Muscle layer of colon (tissue), 2 donors: ENCODE measurements around the gene LYPD6.

Experiments
- H3K27ac ChIP-seq: one replicate; pipeline ENCODE4 v1.7.0; 2013; ENCODE audit warnings: low read depth, mild to moderate bottlenecking, low read length, moderate library complexity
- H3K27me3 ChIP-seq, 2 donors: one replicate each; pipeline ENCODE4 v1.7.0; 2013; ENCODE audit warnings: low read length in 2 of 2, mild to moderate bottlenecking in 2 of 2; ENCODE audit not compliant: insufficient read depth in 2 of 2, control insufficient read depth in 1 of 2
- H3K36me3 ChIP-seq: one replicate; pipeline ENCODE4 v1.7.0; 2013; ENCODE audit warnings: mild to moderate bottlenecking, low read length; ENCODE audit not compliant: insufficient read depth
- H3K4me1 ChIP-seq: one replicate; pipeline ENCODE4 v1.7.0; 2013; ENCODE audit warnings: mild to moderate bottlenecking, low read length; ENCODE audit not compliant: insufficient read depth
- H3K4me3 ChIP-seq, 2 donors: one replicate each; pipeline ENCODE4 v1.7.0; 2013; ENCODE audit warnings: low read length in 2 of 2, low read depth in 1 of 2, mild to moderate bottlenecking in 1 of 2, moderate library complexity in 1 of 2
- H3K9ac ChIP-seq: one replicate; pipeline ENCODE4 v1.7.0; 2013; ENCODE audit warnings: low read length
- H3K9me3 ChIP-seq: one replicate; pipeline ENCODE4 v1.7.0; 2013; ENCODE audit warnings: mild to moderate bottlenecking, low read length
- donor health status: abdominal sarcoma.
- donor health status: Adenocarcinoma of cecum.

The LYPD6 gene

DNA sequence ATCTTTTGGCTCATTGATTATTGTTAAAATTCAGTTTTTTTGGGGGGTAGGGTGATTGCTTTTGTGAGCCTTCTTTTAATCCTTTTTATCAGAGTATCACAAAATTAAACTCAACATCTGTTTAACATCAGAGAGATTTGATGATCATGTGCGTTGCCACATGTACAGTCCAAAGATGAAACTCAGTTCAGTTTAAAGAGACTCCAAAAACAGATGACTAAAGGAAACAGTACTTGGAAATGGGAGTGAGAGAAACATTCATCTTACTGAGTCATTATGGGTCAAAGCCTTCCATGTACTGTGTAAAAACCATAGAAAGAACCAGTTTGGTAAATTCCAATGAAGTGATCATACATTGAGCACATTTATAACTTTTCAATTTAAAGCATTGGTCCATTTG is 53.0 kb downstream of the LYPD6 start:
- no peaks in the 10 kb centered on the region for H3K4me1 ChIP-seq
- no peak overlapping the region for H3K9ac ChIP-seq
- H3K27ac ChIP-seq = no peak overlapping the region
- no peaks in the 10 kb centered on the region for H3K9me3 ChIP-seq
- no peaks in the 10 kb centered on the region for H3K27me3 ChIP-seq
- H3K36me3 ChIP-seq = no peaks in the 10 kb centered on the region
- H3K4me3 ChIP-seq = no peak overlapping the region

DNA sequence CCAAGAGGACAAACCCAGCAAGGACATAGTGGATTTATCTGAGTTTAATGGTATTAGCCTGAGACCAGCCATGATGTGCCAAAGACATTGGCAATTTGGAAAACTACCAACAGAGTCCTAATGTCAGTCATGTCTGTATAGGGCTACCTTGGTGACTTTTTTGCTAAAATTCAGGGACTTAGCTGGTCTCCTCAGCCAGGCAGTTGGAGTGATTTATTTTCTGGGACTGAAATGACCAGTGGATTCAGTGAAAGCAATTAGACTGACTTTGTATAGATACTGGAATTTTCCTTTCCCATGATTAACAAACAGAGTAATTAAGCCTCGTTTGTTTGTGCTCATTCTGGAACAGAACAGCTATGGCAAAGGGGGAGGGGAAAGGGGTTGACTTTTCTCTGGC is 55.0 kb downstream of the LYPD6 start:
- Histone ChIP-seq H3K4me3 (no peak overlapping the region), H3K27me3 (no peaks in the 10 kb centered on the region), H3K4me1 (no peaks in the 10 kb centered on the region), H3K9ac (no peak overlapping the region), H3K27ac (no peak overlapping the region), H3K9me3 (no peaks in the 10 kb centered on the region), H3K36me3 (no peaks in the 10 kb centered on the region)

DNA sequence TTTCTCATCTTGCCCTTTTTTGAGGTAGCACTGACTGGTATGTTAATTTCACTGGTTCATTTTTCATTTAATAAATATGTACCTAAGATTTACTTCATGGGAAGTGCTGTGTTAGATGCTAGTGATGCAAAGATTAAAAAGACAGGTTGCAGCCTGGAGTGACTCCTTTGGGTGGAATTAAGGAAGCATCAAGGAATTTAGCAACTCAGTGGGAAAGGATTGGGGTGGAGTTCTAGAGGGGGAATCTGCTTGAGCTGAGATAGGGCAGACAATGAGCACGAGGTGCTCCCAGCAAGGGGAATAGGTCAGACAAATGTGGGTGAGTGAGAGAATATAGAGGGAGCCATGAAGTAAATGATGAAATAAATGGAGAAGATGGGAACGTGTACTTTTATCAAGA is 57.0 kb downstream of the LYPD6 start:
- Histone ChIP-seq H3K4me1 (no peaks in the 10 kb centered on the region), H3K36me3 (no peaks in the 10 kb centered on the region), H3K9ac (no peak overlapping the region), H3K27ac (no peak overlapping the region), H3K4me3 (no peak overlapping the region), H3K9me3 (no peaks in the 10 kb centered on the region), H3K27me3 (no peaks in the 10 kb centered on the region)

DNA sequence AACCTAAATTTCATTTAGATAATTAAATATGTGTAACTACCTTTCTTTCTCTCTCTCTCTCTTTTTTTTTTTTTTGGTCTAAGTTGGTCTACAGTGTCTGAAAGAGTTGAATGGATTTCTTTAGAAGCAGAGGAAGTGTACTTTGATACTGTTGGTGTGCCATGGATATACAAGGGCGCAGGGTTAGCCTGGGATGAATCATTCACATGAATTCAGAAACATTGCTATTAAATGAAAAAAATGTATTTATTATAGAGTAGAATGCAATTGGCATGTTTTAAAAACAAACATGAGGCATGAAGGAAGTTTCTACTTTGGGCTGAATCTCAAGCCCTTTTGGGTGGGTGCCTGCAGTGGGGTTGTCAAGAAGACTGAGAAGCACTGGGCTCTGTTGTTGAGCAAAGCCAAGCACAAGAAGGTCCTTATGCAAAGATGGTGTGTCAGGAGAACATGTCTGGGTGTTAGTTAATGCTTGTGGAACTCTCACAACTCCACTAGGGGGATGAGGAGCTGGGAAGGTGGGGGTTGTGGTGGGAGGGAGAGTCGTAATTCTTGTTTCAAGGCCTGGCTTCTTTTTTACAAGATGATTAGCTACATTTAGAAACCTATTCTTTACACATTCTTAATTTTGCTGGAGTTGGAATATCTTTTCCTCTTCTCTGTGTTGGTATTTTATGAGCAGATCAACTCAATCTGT is 57.9 kb downstream of the LYPD6 start:
- Histone ChIP-seq H3K27ac (no peak overlapping the region), H3K9ac (no peak overlapping the region), H3K27me3 (no peaks in the 10 kb centered on the region), H3K9me3 (no peaks in the 10 kb centered on the region), H3K4me3 (no peak overlapping the region), H3K4me1 (no peaks in the 10 kb centered on the region), H3K36me3 (no peaks in the 10 kb centered on the region)

DNA sequence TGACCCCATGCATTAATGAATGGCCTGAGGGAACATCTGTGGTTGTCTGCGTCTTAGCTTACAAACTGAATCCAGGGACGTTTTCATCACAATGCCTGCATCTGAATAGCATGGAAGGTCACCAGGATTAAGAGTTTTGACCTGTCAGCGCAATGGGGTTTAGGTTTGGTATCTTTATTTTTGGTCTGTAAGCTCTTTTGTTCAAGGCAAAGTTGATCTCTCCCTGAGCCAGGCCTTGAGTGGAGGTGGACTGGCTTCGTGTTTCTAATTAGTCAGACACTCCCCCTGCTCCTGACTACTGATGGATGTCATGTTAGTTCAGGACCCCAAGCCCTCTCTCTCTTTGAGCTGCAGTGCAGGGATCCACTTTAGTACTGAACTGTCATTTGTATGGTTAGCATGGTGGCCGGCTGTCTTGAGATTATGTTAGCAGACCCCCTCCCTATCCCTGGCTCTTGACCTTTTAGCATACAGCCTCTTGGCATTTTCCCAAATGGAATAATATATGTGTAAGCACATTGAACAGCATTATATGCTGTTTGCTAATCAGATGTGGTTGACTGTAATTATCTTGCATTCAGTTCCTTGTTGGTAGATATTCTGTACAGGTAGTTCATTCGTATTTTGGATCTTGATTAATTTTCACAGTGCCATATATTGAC is 59.2 kb downstream of the LYPD6 start:
- Histone ChIP-seq H3K36me3 (no peaks in the 10 kb centered on the region), H3K27ac (no peak overlapping the region), H3K27me3 (no peaks in the 10 kb centered on the region), H3K4me1 (no peaks in the 10 kb centered on the region), H3K9me3 (no peaks in the 10 kb centered on the region), H3K9ac (no peak overlapping the region), H3K4me3 (no peak overlapping the region)

DNA sequence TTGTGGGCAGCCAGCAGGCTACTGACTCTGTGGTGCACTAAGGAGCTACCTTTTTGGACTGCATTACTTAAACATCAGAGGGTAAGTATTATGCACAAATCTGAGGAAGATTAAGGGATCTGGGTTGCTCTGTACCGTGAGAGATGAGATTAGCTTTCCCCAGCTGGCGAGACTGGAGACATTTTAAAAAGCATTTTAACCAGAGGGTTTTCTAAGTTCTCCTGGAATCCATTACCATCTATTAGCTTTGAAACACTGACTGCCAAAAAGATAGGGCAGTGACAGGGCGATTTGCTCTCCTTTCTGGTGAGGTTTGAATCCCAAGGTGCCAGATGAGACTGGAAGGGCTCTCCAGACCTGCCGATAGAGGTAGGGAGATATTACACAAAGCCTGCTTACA is 63.2 kb downstream of the LYPD6 start:
- no peaks in the 10 kb centered on the region for H3K9me3 ChIP-seq
- H3K36me3 ChIP-seq = no peaks in the 10 kb centered on the region
- no peak overlapping the region for H3K9ac ChIP-seq
- H3K4me3 ChIP-seq = no peak overlapping the region
- H3K27me3 ChIP-seq = no peaks in the 10 kb centered on the region
- no peaks in the 10 kb centered on the region for H3K4me1 ChIP-seq
- no peak overlapping the region for H3K27ac ChIP-seq

DNA sequence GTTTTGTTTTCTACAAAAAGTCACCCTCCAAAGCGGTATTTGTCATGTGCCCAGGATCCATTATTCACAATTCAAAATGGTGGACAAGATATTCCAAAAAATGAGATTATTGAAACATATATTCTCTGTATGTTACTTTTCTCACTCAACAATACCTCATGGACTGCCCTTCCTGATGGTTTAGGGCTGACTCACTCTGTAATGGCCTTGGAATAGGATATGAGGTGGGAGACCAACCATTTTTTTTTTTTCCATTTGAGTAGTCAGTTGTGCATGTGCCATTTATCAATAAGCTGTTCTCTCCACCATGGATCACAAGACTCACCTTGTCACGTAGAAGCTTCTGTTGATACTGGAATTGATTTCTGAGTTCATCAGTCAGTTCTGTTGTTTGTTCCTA is 64.5 kb downstream of the LYPD6 start:
- Histone ChIP-seq H3K27me3 (no peaks in the 10 kb centered on the region), H3K9ac (no peak overlapping the region), H3K9me3 (no peaks in the 10 kb centered on the region), H3K36me3 (no peaks in the 10 kb centered on the region), H3K27ac (no peak overlapping the region), H3K4me1 (no peaks in the 10 kb centered on the region), H3K4me3 (no peak overlapping the region)

DNA sequence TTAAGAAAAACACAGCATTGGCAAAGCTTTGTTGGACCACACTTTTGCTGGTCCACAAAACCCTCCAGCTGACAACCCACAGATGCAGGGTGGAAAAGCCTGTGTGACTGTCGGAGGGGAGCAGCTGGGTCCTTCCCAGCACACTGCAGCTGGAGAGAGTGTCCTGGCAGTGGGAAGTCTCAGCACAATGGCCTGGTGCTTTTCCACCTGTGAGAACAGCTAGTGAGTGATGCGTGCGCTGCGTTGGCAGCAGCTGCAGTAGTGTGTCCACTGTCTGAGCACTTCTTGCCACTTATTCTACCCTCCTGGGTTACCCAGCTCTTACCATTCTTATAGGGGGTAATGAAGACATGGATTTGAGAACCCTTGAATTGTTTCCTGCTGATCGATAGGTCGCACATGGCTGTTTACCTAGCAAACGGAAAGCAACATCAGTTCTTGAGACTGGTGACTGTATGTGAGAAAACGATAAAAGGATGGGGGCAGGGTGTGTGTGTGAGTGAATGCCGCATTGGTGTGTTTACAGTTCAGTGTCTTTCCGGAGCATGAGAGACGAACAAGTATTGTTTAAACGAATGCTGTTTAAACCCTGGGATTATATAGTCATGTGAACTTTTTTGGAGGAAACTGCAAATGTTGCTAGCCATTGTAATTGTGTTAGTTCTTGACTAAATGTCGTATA is 69.7 kb downstream of the LYPD6 start:
- Histone ChIP-seq H3K36me3 (no peaks in the 10 kb centered on the region), H3K4me3 (no peak overlapping the region), H3K4me1 (no peaks in the 10 kb centered on the region)

DNA sequence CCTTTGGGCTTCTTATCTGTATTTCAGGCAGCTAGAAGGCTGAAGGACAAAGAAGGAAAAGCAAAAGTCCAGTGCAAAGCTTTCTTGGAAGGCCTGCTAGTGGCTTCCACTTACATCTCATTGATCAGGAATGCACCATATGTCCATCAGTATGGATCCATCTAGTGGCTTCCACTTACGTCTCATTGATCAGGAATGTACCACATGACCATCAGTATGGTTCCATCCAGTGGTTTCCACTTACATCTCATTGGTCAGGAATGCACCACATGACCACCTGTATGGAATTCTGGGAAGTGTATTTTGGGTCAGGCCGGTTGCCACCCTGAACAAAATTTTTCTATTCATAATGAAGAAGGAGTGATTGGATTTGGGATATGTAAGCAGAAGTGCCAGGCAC is 70.6 kb downstream of the LYPD6 start:
- Histone ChIP-seq H3K9ac (no peak overlapping the region), H3K4me3 (no peak overlapping the region), H3K27ac (no peak overlapping the region), H3K36me3 (no peaks in the 10 kb centered on the region), H3K4me1 (no peaks in the 10 kb centered on the region), H3K27me3 (no peaks in the 10 kb centered on the region), H3K9me3 (no peaks in the 10 kb centered on the region)

More for the DNA sequence above, 69.7 kb downstream of the LYPD6 start:
- Histone ChIP-seq H3K9ac (no peak overlapping the region), H3K27me3 (no peaks in the 10 kb centered on the region), H3K27ac (no peak overlapping the region), H3K9me3 (no peaks in the 10 kb centered on the region)

DNA sequence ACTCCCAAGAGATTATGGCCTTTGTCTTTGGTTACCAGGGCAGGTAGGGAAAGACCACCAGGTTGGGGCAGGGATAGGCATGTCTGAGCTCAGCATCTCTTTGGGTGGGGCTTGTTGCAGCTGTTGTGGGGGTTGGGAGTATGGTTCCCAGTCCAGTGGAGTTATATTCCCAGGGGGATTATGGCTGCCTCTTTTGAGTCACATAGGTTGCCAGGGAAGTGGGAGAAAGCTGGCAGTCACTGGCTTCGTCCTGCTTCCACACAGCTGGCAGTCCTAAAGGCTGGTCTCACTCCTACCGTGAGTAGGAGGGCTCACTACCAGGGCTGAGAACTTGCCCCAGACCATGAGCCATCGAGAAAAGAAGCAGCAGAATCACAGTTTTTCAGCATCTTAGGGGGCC is 79.1 kb downstream of the LYPD6 start:
- no peak overlapping the region for H3K27ac ChIP-seq
- H3K4me3 ChIP-seq = no peak overlapping the region

DNA sequence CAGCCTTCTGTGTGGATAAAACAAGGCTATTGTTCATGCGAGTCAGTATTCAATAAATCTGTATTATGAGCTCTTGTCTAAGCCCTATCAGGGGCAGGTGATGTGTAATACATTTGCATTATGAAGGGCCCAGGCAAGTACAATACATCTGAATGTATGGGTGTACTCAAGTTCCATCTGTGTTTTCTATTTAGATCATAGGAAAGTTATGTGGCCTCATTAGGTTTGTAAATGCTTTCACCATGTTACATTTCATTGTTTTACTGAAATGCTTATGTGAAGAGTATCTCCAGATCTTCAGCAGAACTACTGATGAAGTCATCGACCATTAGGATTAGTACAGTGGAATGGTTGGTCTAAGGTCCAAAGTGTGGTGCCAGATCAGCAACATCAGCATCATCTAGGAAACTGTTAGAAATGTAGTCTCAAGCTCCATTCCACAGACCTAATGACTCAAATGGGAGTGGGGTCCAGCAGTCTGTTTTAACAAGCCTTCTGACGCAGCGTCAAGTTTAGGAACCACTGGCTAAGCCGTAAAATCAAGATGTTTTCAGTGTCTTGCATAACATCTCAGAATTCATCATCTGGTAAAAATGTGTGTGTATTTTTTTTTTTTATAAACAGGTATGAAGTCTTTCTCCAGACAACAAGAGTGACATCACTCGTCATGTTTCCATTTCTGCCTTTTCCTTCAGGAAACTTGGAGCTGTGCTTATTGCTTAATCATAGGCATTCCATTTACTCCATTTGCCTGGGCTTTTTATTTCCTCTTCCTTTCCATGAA is 80.5 kb downstream of the LYPD6 start:
- H3K27ac ChIP-seq = no peak overlapping the region

More for the DNA sequence above, 79.1 kb downstream of the LYPD6 start:
- H3K9ac ChIP-seq = no peak overlapping the region
- H3K4me1 ChIP-seq = no peaks in the 10 kb centered on the region
- no peaks in the 10 kb centered on the region for H3K27me3 ChIP-seq
- H3K9me3 ChIP-seq = no peaks in the 10 kb centered on the region
- H3K36me3 ChIP-seq = no peaks in the 10 kb centered on the region

More for the DNA sequence above, 80.5 kb downstream of the LYPD6 start:
- Histone ChIP-seq H3K4me1 (no peaks in the 10 kb centered on the region), H3K36me3 (no peaks in the 10 kb centered on the region), H3K4me3 (no peak overlapping the region), H3K9me3 (no peaks in the 10 kb centered on the region), H3K27me3 (no peaks in the 10 kb centered on the region), H3K9ac (no peak overlapping the region)
